Spleen (tissue), 11 donors: ENCODE results near the gene MMP23B. TPM values are rescaled to one million over a fixed set of nuclear protein-coding genes. Genes with fewer than 3 reads are reported as not detected.
"Not testable (repeated sequence)": the region's sequence is repeated elsewhere in the genome, so short reads cannot be mapped to it uniquely, and the experiment has no call there.

Source experiments
- DNase-seq: peaks from one replicate; pipeline ENCODE4 v3.0.0-alpha.2; 2020
- H3K27ac ChIP-seq, 8 donors: fragments of 200-600 bp; sonication (generic) in 7 of 8; 1 replicate in 4 of 8; 2 replicates in 4 of 8; pipeline versions ENCODE4 v1.5.0 to v1.8.0; 2016 to 2021; ENCODE audit warnings: inconsistent platforms in 4 of 8, mild to moderate bottlenecking in 4 of 8, moderate library complexity in 1 of 8
- H3K27me3 ChIP-seq, 7 donors: fragments of 200-600 bp; sonication (generic) in 6 of 7; replicated peaks in 1 of 7; 1 replicate in 4 of 7; 2 replicates in 3 of 7; pipeline versions ENCODE4 v1.5.0 to v1.8.0; 2016 to 2021; ENCODE audit warnings: inconsistent platforms in 3 of 7, mild to moderate bottlenecking in 1 of 7
- H3K36me3 ChIP-seq, 6 donors: fragments of 200-600 bp; sonication (generic) in 5 of 6; 1 replicate in 4 of 6; 2 replicates in 2 of 6; pipeline versions ENCODE4 v1.5.0 to v1.8.0; 2016 to 2021; ENCODE audit warnings: inconsistent platforms in 2 of 6
- H3K4me1 ChIP-seq, 6 donors: fragments of 200-600 bp; sonication (generic) in 5 of 6; 1 replicate in 3 of 6; 2 replicates in 3 of 6; pipeline versions ENCODE4 v1.5.0 to v1.8.0; 2016 to 2021; ENCODE audit warnings: inconsistent platforms in 3 of 6
- H3K4me3 ChIP-seq, 8 donors: fragments of 200-600 bp; sonication (generic) in 7 of 8; 1 replicate in 4 of 8; 2 replicates in 4 of 8; pipeline versions ENCODE4 v1.5.0 to v1.8.0; 2016 to 2021; ENCODE audit warnings: inconsistent platforms in 4 of 8, mild to moderate bottlenecking in 4 of 8, moderate library complexity in 2 of 8
- H3K9me3 ChIP-seq, 8 donors: fragments of 200-600 bp; sonication (generic) in 7 of 8; 1 replicate in 4 of 8; 2 replicates in 4 of 8; pipeline versions ENCODE4 v1.5.0 to v1.8.0; 2016 to 2021; ENCODE audit warnings: inconsistent platforms in 4 of 8
- POLR2A ChIP-seq, 3 donors: fragments of 450-650 bp; IDR thresholded peaks; one replicate each; pipeline ENCODE4 v1.5.1; 2017; ENCODE audit warnings: antibody characterized with exemption in 3 of 3, mild to moderate bottlenecking in 1 of 3
- POLR2AphosphoS5 ChIP-seq, 3 donors: sonication (generic); formaldehyde crosslinking; IDR thresholded peaks; one replicate each; pipeline ENCODE4 v1.5.1; 2017; ENCODE audit warnings: antibody characterized with exemption in 3 of 3
- WGBS, 5 donors: extraction: QIAGEN DNeasy Blood & Tissue Kit in 3 of 5; methylation state at CpG; one replicate each; pipeline versions ENCODE4 v1.1.5 to v1.1.7; 2013 to 2018; 5-methylcytosine and 5-hydroxymethylcytosine counted together
- intact Hi-C: fragments of 100-400 bp; cut with DNase I; formaldehyde crosslinking; loops from one replicate; pipeline ENCODE4 v1.15.0; 2023; ENCODE audit warnings: low total_unique reads
- polyA plus RNA-seq, 3 donors: library from polyadenylated mRNA; stranded (reverse); fragments of 200-250 nt; gene quantifications; one replicate each; pipeline ENCODE4 v1.2.1, GENCODE V29; 2013
- total RNA-seq, 7 donors: library from RNA; depleted of rRNA in 3 of 7; stranded (reverse); fragments of >200 nt in 3 of 7; fragmentation: NEBNext Ultra II Directional in 4 of 7; extraction: Animal tissue kit (Norgen Biotek cat#: 25700) in 4 of 7; gene quantifications; one replicate each; pipeline versions ENCODE4 v1.1.0 to v1.2.1, GENCODE V29; 2016 to 2021
- TF ChIP-seq, protein P1 (sequence below), 11 experiments: fragments of 200-600 bp in 7 of 11; fragments of 450-650 bp in 4 of 11; sonication (generic) in 4 of 11; IDR thresholded peaks in 8 of 11; conservative IDR thresholded peaks in 3 of 11; 1 replicate in 7 of 11; 2 replicates in 4 of 11; pipeline versions ENCODE4 v1.4.0 to v1.8.0; 2016 to 2021; ENCODE audit warnings: antibody characterized with exemption in 11 of 11, inconsistent platforms in 4 of 11, mild to moderate bottlenecking in 1 of 11
- donor health status: healthy with polysubstance abuse.
- donor health status: DM: no; HTN: no; CAD: no; lungs with moderate emphysema.
- donor health status: DM: no; HTN: no; CAD: no.
- donor health status: Bipolar disorder and iron deficiency.
- donor health status: healthy.
- donor health status: DM: no; HTN: no; CAD: no.
- donor health status: DM: yes; HTN: yes; CAD: no.

MMP23B gene
- total and polyA plus RNA-seq, 10 donors: 1.4 to 9.3 (median 5.9) TPM

- intact Hi-C loops: no loop called here
- Histone ChIP-seq H3K27me3 (no peaks in the 10 kb centered on the region), H3K36me3 (peaks cover 0 to 80% (median 44%) of the 10 kb centered on the region in 6 donors), H3K9me3 (no peaks in the 10 kb centered on the region), H3K4me1 (peaks cover 0 to 17% (median 0%) of the 10 kb centered on the region in 6 donors), H3K4me3 (no peak overlapping the region), H3K27ac (no peak overlapping the region)
- peak; percentile 67 for DNase-seq
- TF ChIP-seq, protein P1, sequence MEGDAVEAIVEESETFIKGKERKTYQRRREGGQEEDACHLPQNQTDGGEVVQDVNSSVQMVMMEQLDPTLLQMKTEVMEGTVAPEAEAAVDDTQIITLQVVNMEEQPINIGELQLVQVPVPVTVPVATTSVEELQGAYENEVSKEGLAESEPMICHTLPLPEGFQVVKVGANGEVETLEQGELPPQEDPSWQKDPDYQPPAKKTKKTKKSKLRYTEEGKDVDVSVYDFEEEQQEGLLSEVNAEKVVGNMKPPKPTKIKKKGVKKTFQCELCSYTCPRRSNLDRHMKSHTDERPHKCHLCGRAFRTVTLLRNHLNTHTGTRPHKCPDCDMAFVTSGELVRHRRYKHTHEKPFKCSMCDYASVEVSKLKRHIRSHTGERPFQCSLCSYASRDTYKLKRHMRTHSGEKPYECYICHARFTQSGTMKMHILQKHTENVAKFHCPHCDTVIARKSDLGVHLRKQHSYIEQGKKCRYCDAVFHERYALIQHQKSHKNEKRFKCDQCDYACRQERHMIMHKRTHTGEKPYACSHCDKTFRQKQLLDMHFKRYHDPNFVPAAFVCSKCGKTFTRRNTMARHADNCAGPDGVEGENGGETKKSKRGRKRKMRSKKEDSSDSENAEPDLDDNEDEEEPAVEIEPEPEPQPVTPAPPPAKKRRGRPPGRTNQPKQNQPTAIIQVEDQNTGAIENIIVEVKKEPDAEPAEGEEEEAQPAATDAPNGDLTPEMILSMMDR (IDR thresholded peaks at IDR 0.05 in 8 of 11, conservative IDR thresholded peaks at IDR 0.05 in 3 of 11): no peak
- TF ChIP-seq POLR2AphosphoS5 (IDR thresholded peaks at IDR 0.05): no peak
- no peak for TF ChIP-seq POLR2A (IDR thresholded peaks at IDR 0.05)
- 86 to 90% (median 89%) methylated on average over 25 to 27 of the region's 27 CpGs for WGBS, 5 donors
Observed at GRCh38 chr1:1671365-1672119, 39.6 kb downstream of the MMP23B start.

DNA sequence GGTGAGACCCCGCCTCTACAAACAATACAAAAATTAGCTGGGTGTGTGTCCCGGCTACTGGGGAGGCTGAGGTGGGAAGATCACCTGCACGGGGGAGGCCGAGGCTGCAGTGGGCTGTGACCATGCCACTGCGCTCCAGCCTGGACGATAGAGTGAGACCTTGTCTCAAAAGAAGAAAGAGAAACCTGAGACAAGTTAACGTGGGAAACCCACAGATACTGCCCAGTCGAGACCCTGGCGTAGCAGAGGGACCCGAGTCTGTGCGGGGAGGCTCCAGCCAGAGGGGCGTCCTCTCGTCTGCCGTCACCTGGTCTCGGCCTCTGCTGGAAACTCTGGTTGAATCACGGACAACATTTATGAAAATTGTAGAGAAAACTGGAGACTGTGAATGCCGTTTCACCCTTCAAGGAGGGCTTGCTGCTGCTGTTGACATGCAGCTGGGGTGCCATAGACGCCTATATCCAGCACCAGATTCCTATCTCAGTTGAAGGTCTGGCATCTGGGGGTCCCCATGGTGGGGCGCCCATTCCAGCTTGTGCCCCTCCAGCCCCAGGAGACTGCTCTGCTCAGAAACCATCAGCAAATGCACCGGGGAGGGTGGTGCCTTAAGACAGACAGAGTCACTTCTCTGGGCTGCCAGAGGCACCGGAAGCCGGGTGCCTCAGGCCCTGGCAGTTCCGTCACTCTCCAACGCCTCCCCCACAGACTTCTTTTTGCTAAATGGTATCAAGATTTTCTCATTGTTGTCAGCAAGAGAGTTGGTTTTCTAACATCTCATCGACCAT lies 40.4 kb downstream of the MMP23B start:
- H3K9me3 ChIP-seq: no peaks in the 10 kb centered on the region
- peaks cover 0 to 71% (median 40%) of the 10 kb centered on the region in 6 donors for H3K36me3 ChIP-seq
- H3K4me1 ChIP-seq: peaks cover 0 to 19% (median 1%) of the 10 kb centered on the region in 6 donors
- no peak overlapping the region for H3K27ac ChIP-seq
- WGBS, 5 donors: 90 to 97% (median 95%) methylated on average over 24 to 25 of the region's 25 CpGs
- TF ChIP-seq POLR2A (IDR thresholded peaks at IDR 0.05) (no peak), POLR2AphosphoS5 (IDR thresholded peaks at IDR 0.05) (peak in 1 of 3 donors; percentile 33)
- intact Hi-C loops: no loop called here
- DNase-seq: peak; percentile 63
- H3K4me3 ChIP-seq: no peak overlapping the region
- no peaks in the 10 kb centered on the region for H3K27me3 ChIP-seq

DNA sequence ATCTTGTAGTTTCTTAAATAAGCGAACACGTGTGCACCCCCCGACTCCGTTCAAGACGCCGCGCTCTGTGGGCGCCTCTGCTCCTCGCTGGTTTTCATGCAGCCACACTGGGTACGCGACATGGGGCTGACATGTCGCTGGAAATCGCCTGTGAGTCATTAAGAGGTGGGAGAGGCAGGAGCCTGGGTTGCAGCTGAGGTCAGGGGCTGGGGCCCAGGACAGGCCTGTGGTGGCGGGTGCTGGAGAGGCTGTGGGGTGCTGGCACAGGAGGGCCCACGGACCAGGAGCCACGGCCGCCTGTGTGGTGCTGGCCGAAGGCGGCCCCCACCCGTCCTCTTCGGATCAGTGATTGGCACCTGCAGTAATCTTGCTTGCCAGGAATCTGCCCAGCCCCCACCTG lies 42.8 kb downstream of the MMP23B start:
- Histone ChIP-seq H3K27ac (peak overlapping the region in 2 of 8 donors; percentile 13 to 22), H3K36me3 (peaks cover 0 to 47% (median 24%) of the 10 kb centered on the region in 6 donors), H3K4me1 (peaks cover 10 to 42% (median 21%) of the 10 kb centered on the region in 6 donors)
- H3K4me3 ChIP-seq, H3K27me3 ChIP-seq, intact Hi-C loops, H3K9me3 ChIP-seq: not testable (repeated sequence)
- WGBS, 5 donors: 83 to 92% (median 85%) methylated on average over 11 to 20 of the region's 21 CpGs
- DNase-seq: peak; percentile 65

GRCh38 chr1:1675218-1675617 lies 43.2 kb downstream of the MMP23B start:
- peak; percentile 69 for DNase-seq
- H3K27me3 ChIP-seq, H3K4me3 ChIP-seq, H3K9me3 ChIP-seq, intact Hi-C loops: not testable (repeated sequence)
- Histone ChIP-seq H3K27ac (peak overlapping the region in 3 of 8 donors; percentile 13 to 42 (median 22)), H3K4me1 (peaks cover 10 to 46% (median 21%) of the 10 kb centered on the region in 6 donors), H3K36me3 (peaks cover 0 to 43% (median 21%) of the 10 kb centered on the region in 6 donors)
- 65 to 91% (median 84%) methylated on average over 8 to 16 of the region's 18 CpGs for WGBS, 5 donors

- H3K4me3 ChIP-seq, H3K27me3 ChIP-seq, H3K9me3 ChIP-seq, intact Hi-C loops, DNase-seq, H3K27ac ChIP-seq: not testable (repeated sequence)
- Histone ChIP-seq H3K4me1 (peaks cover 10 to 54% (median 24%) of the 10 kb centered on the region in 6 donors), H3K36me3 (peaks cover 0 to 34% (median 16%) of the 10 kb centered on the region in 6 donors)
- WGBS, 5 donors: 74 to 90% (median 80%) methylated on average over 4 to 8 of the region's 21 CpGs; no CpG with 5 or more reads in 1 of the 5 donors
- peak in 1 of 3 donors; percentile 10 for TF ChIP-seq POLR2AphosphoS5 (IDR thresholded peaks at IDR 0.05)
Observed at GRCh38 chr1:1676087-1676486, 44.1 kb downstream of the MMP23B start.
